CD8-positive, alpha-beta memory T cell (primary cell): Measurements from ENCODE around the gene TMEM184B. TPM values are rescaled to one million over a fixed set of nuclear protein-coding genes. Genes with fewer than 3 reads are reported as not detected.
A peak's percentile ranks its signal among the peaks of the same experiment; 100 is the strongest.

ENCODE experiments used
- CTCF ChIA-PET: fragments of 350-600 bp; sonication (Branson Sonifier 250); formaldehyde crosslinking; loops from one replicate; lab custom pipeline; 2021; ENCODE audit warnings: antibody characterized with exemption; lab: Charles Lee
- POLR2A ChIA-PET: fragments of 350-600 bp; sonication (Branson Sonifier 250); formaldehyde crosslinking; loops from one replicate; lab custom pipeline; 2021; ENCODE audit warnings: antibody characterized with exemption; lab: Charles Lee
- DNase-seq, 5 donors: peaks; one replicate each; pipeline versions ENCODE4 v3.0.0 to v3.0.0-alpha.2; 2020 to 2022; ENCODE audit warnings: mixed read lengths in 1 of 5
- H3K27ac ChIP-seq: one replicate; pipeline ENCODE4 v1.7.0; 2013; ENCODE audit warnings: low read depth, mild to moderate bottlenecking, low read length, moderate library complexity
- H3K27me3 ChIP-seq: 2 replicates; pipeline ENCODE4 v1.7.0; 2013; ENCODE audit warnings: low read length, mild to moderate bottlenecking; ENCODE audit not compliant: insufficient read depth, poor library complexity, severe bottlenecking
- H3K36me3 ChIP-seq: 2 replicates; pipeline ENCODE4 v1.7.0; 2013; ENCODE audit warnings: mild to moderate bottlenecking, low read length, moderate library complexity; ENCODE audit not compliant: insufficient read depth
- H3K4me1 ChIP-seq: 2 replicates; pipeline ENCODE4 v1.7.0; 2013; ENCODE audit warnings: mild to moderate bottlenecking, low read length, moderate library complexity; ENCODE audit not compliant: insufficient read depth
- H3K4me3 ChIP-seq: 2 replicates; pipeline ENCODE4 v1.7.0; 2013; ENCODE audit warnings: mild to moderate bottlenecking, low read length
- H3K9me3 ChIP-seq: 2 replicates; pipeline ENCODE4 v1.7.0; 2013; ENCODE audit warnings: mild to moderate bottlenecking, low read length
- H3K27ac Mint-ChIP-seq, 8 donors: one replicate each; pipeline ENCODE4 v1.8.0; 2020 to 2021; ENCODE audit warnings: mixed read lengths in 8 of 8, mild to moderate bottlenecking in 6 of 8, inconsistent platforms in 3 of 8, moderate library complexity in 3 of 8
- H3K27me3 Mint-ChIP-seq, 2 donors: one replicate each; pipeline ENCODE4 v1.8.0; 2020 to 2021; ENCODE audit warnings: mixed read lengths in 2 of 2, mild to moderate bottlenecking in 1 of 2, moderate library complexity in 1 of 2
- H3K36me3 Mint-ChIP-seq, 3 donors: one replicate each; pipeline ENCODE4 v1.8.0; 2020 to 2021; ENCODE audit warnings: mixed read lengths in 3 of 3, inconsistent platforms in 1 of 3, mild to moderate bottlenecking in 1 of 3
- H3K4me1 Mint-ChIP-seq, 3 donors: one replicate each; pipeline ENCODE4 v1.8.0; 2020 to 2021; ENCODE audit warnings: mixed read lengths in 3 of 3, inconsistent platforms in 1 of 3, mild to moderate bottlenecking in 1 of 3
- H3K4me3 Mint-ChIP-seq, 7 donors: one replicate each; pipeline ENCODE4 v1.8.0; 2020 to 2021; ENCODE audit warnings: mixed read lengths in 7 of 7, mild to moderate bottlenecking in 6 of 7, moderate library complexity in 4 of 7, inconsistent platforms in 2 of 7
- H3K9me3 Mint-ChIP-seq, 5 donors: one replicate each; pipeline ENCODE4 v1.8.0; 2020 to 2022; ENCODE audit warnings: mixed read lengths in 5 of 5, mild to moderate bottlenecking in 3 of 5, moderate library complexity in 2 of 5, inconsistent platforms in 1 of 5
- polyA plus RNA-seq: library from polyadenylated mRNA; unstranded; fragments of 300-500 nt; fragmentation: Illumina TruSeq; gene quantifications from one replicate; pipeline ENCODE4 v1.2.3, GENCODE V29; 2021
- total RNA-seq, 2 experiments: library from RNA; stranded (reverse); gene quantifications; one replicate each; pipeline ENCODE4 v1.2.3, GENCODE V29; 2021

The TMEM184B gene
- 10 to 100 TPM; 29.0 to 31.7 TPM for total RNA-seq
- polyA plus RNA-seq = 23.4 TPM

GRCh38 chr22:38272373-38273134 is at the start of gene TMEM184B:
Gene TMEM184B, minus strand, starts transcription at chr22:38273010. Its CDS starts 25,049 bp downstream, at chr22:38247961.
- peaks cover 46 to 58% (median 49%) of the 10 kb centered on the region in 3 donors for H3K4me1 Mint-ChIP-seq
- peak within 1 kb of the TSS; percentile 75 for H3K27ac ChIP-seq
- peak within 1 kb of the TSS; percentile 90 to 99 (median 97) for H3K27ac Mint-ChIP-seq
- ChIA-PET POLR2A (interaction anchor here (0.5 to 1.3 kb wide), 4 partner anchors 11 to 216 kb away, joined by 3 to 10 read pairs (median 4); partner anchors contain the start of gene PICK1), CTCF (no interaction called here)
- H3K36me3 Mint-ChIP-seq = peaks cover 0 to 9% (median 0%) of the 10 kb centered on the region in 3 donors
- peaks cover 0 to 3% of the 10 kb centered on the region in 2 donors for H3K27me3 Mint-ChIP-seq
- H3K27me3 ChIP-seq = no peaks in the 10 kb centered on the region
- H3K4me3 ChIP-seq = peak within 1 kb of the TSS; percentile 67
- peaks cover 31% of the 10 kb centered on the region for H3K4me1 ChIP-seq
- peak; percentile 79 to 87 (median 84) for DNase-seq
- no peaks in the 10 kb centered on the region for H3K9me3 ChIP-seq
- H3K4me3 Mint-ChIP-seq = peak within 1 kb of the TSS; percentile 90 to 98 (median 93)
- H3K36me3 ChIP-seq = no peaks in the 10 kb centered on the region
- no peaks in the 10 kb centered on the region for H3K9me3 Mint-ChIP-seq

- H3K27ac ChIP-seq = no peak overlapping the region
- CTCF ChIA-PET = no interaction called here
- no peak for DNase-seq
- peak overlapping the region in 1 of 7 donors; percentile 60 for H3K4me3 Mint-ChIP-seq
- no peaks in the 10 kb centered on the region for H3K9me3 ChIP-seq
- no peak overlapping the region for H3K4me3 ChIP-seq
- no peaks in the 10 kb centered on the region for H3K27me3 Mint-ChIP-seq
- no peaks in the 10 kb centered on the region for H3K27me3 ChIP-seq
- no peaks in the 10 kb centered on the region for H3K9me3 Mint-ChIP-seq
- peaks cover 0 to 4% (median 0%) of the 10 kb centered on the region in 3 donors for H3K36me3 Mint-ChIP-seq
- H3K27ac Mint-ChIP-seq = peak overlapping the region in 2 of 8 donors; percentile 61 to 89
- H3K36me3 ChIP-seq = no peaks in the 10 kb centered on the region
- H3K4me1 Mint-ChIP-seq = peaks cover 4 to 15% (median 8%) of the 10 kb centered on the region in 3 donors
- POLR2A ChIA-PET = no interaction called here
- peaks cover 12% of the 10 kb centered on the region for H3K4me1 ChIP-seq
These were observed 48.0 kb upstream of the TMEM184B start for GRCh38 chr22:38320605-38321402.

GRCh38 chr22:38318792-38319773 is 46.3 kb upstream of the TMEM184B start:
- DNase-seq = no peak
- CTCF ChIA-PET = no interaction called here
- POLR2A ChIA-PET = no interaction called here
- Mint-ChIP-seq H3K4me3 (peak overlapping the region in 6 of 7 donors; percentile 46 to 88 (median 58)), H3K9me3 (no peaks in the 10 kb centered on the region), H3K4me1 (peaks cover 21 to 32% (median 25%) of the 10 kb centered on the region in 3 donors), H3K27me3 (no peaks in the 10 kb centered on the region), H3K36me3 (peaks cover 0 to 4% (median 0%) of the 10 kb centered on the region in 3 donors), H3K27ac (peak overlapping the region; percentile 33 to 94 (median 66))
- Histone ChIP-seq H3K4me1 (peaks cover 29% of the 10 kb centered on the region), H3K9me3 (no peaks in the 10 kb centered on the region), H3K36me3 (no peaks in the 10 kb centered on the region), H3K4me3 (no peak overlapping the region), H3K27ac (peak overlapping the region; percentile 78), H3K27me3 (no peaks in the 10 kb centered on the region)

GRCh38 chr22:38317995-38318715 is 45.3 kb upstream of the TMEM184B start:
- POLR2A ChIA-PET = interaction anchor here (0.5 to 0.9 kb wide), 3 partner anchors 45 to 1656 kb away, joined by 3 to 5 read pairs (median 4); partner anchors contain the start of gene TMEM184B
- Histone ChIP-seq H3K36me3 (no peaks in the 10 kb centered on the region), H3K9me3 (no peaks in the 10 kb centered on the region), H3K4me3 (peak overlapping the region; percentile 55), H3K4me1 (peaks cover 39% of the 10 kb centered on the region), H3K27ac (peak overlapping the region; percentile 78), H3K27me3 (no peaks in the 10 kb centered on the region)
- Mint-ChIP-seq H3K27ac (peak overlapping the region; percentile 89 to 96 (median 92)), H3K36me3 (peaks cover 0 to 4% (median 0%) of the 10 kb centered on the region in 3 donors), H3K27me3 (no peaks in the 10 kb centered on the region), H3K9me3 (no peaks in the 10 kb centered on the region), H3K4me1 (peaks cover 29 to 42% (median 34%) of the 10 kb centered on the region in 3 donors), H3K4me3 (peak overlapping the region; percentile 79 to 93 (median 81))
- CTCF ChIA-PET = interaction anchor here (0.9 to 1.3 kb wide), 2 partner anchors 12 to 19 kb away, joined by 3 to 4 read pairs; no protein-coding TSS in a partner anchor
- DNase-seq = no peak

- CTCF ChIA-PET = interaction anchor here (0.9 to 1.3 kb wide), 2 partner anchors 11 to 20 kb away, joined by 3 to 4 read pairs; no protein-coding TSS in a partner anchor
- Histone ChIP-seq H3K27me3 (no peaks in the 10 kb centered on the region), H3K4me1 (peaks cover 46% of the 10 kb centered on the region), H3K9me3 (no peaks in the 10 kb centered on the region), H3K27ac (peak within 1 kb of the TSS; percentile 78), H3K4me3 (peak within 1 kb of the TSS; percentile 60), H3K36me3 (no peaks in the 10 kb centered on the region)
- H3K27me3 Mint-ChIP-seq = no peaks in the 10 kb centered on the region
- peaks cover 36 to 50% (median 42%) of the 10 kb centered on the region in 3 donors for H3K4me1 Mint-ChIP-seq
- H3K36me3 Mint-ChIP-seq = peaks cover 0 to 7% (median 0%) of the 10 kb centered on the region in 3 donors
- no peaks in the 10 kb centered on the region for H3K9me3 Mint-ChIP-seq
- POLR2A ChIA-PET = interaction anchor here (0.5 to 0.9 kb wide), 3 partner anchors 44 to 1655 kb away, joined by 3 to 5 read pairs (median 4); partner anchors contain the start of gene TMEM184B
- peak within 1 kb of the TSS; percentile 93 to 100 (median 97) for H3K27ac Mint-ChIP-seq
- H3K4me3 Mint-ChIP-seq = peak within 1 kb of the TSS; percentile 86 to 95 (median 90)
- peak; percentile 67 to 81 (median 70) for DNase-seq
These were observed 44.5 kb upstream of the TMEM184B start, which contains the start of gene CSNK1E for GRCh38 chr22:38317122-38317994. Gene CSNK1E, minus strand, starts transcription at chr22:38317433. Its CDS starts 3,276 bp downstream, at chr22:38314157.
